ENCODE results near the gene HOOK2. TPM values are rescaled to one million over a fixed set of nuclear protein-coding genes. Genes with fewer than 3 reads are reported as not detected.

HOOK2 gene
- total and polyA plus RNA-seq, 2 donors from 2014 or later = 41.8 to 58.1 TPM

GRCh38 chr19:12767150-12767549 lies 8.2 kb downstream of the HOOK2 start:
- no peak overlapping the region for H3K4me3 ChIP-seq (ENCODE audit: low read length in 3 of 3)
- H3K9ac ChIP-seq (ENCODE audit: low read length in 3 of 3) = no peak overlapping the region
- FAIRE-seq (no peak), DNase-seq (peak in 1 of 5 donors; percentile 60)
- no peak overlapping the region for H3K27ac ChIP-seq (ENCODE audit: low read depth in 2 of 2, low read length in 2 of 2)
- H3K9me3 ChIP-seq (ENCODE audit: control insufficient read depth in 2 of 3, insufficient read depth in 1 of 3, low read length in 3 of 3) = no peaks in the 10 kb centered on the region
- intact Hi-C loops (cut with DNase I) = no loop called here
- H3K27me3 ChIP-seq (ENCODE audit: control insufficient read depth, insufficient read depth, low read length) = no peaks in the 10 kb centered on the region
- H3K4me1 ChIP-seq (ENCODE audit: control insufficient read depth in 2 of 3, insufficient read depth in 2 of 3, low read depth in 1 of 3, low read length in 3 of 3) = no peaks in the 10 kb centered on the region
- TF ChIP-seq CTCF (IDR thresholded peaks at IDR 0.05; ENCODE audit: borderline replicate concordance, extremely low read depth, insufficient read depth) = no peak
- H3K36me3 ChIP-seq (ENCODE audit: control insufficient read depth in 2 of 3, insufficient read depth in 3 of 3, low read length in 3 of 3) = peaks cover 0 to 29% (median 5%) of the 10 kb centered on the region in 3 donors

- TF ChIP-seq CTCF (IDR thresholded peaks at IDR 0.05; ENCODE audit: borderline replicate concordance, extremely low read depth, insufficient read depth) = peak; percentile 93
- H3K27me3 ChIP-seq (ENCODE audit: control insufficient read depth, insufficient read depth, low read length) = no peaks in the 10 kb centered on the region
- no peak overlapping the region for H3K9ac ChIP-seq (ENCODE audit: low read length in 3 of 3)
- no peaks in the 10 kb centered on the region for H3K9me3 ChIP-seq (ENCODE audit: control insufficient read depth in 2 of 3, insufficient read depth in 1 of 3, low read length in 3 of 3)
- H3K27ac ChIP-seq (ENCODE audit: low read depth in 2 of 2, low read length in 2 of 2) = no peak overlapping the region
- peak overlapping the region in 1 of 3 donors; percentile 45 for H3K4me3 ChIP-seq (ENCODE audit: low read length in 3 of 3)
- intact Hi-C loops (cut with DNase I) = no loop called here
- peaks cover 0 to 29% (median 5%) of the 10 kb centered on the region in 3 donors for H3K36me3 ChIP-seq (ENCODE audit: control insufficient read depth in 2 of 3, insufficient read depth in 3 of 3, low read length in 3 of 3)
- no peaks in the 10 kb centered on the region for H3K4me1 ChIP-seq (ENCODE audit: control insufficient read depth in 2 of 3, insufficient read depth in 2 of 3, low read depth in 1 of 3, low read length in 3 of 3)
- FAIRE-seq (no peak), DNase-seq (peak; percentile 88 to 96 (median 91))
Measured at GRCh38 chr19:12766051-12766521, 9.3 kb downstream of the HOOK2 start.

DNA sequence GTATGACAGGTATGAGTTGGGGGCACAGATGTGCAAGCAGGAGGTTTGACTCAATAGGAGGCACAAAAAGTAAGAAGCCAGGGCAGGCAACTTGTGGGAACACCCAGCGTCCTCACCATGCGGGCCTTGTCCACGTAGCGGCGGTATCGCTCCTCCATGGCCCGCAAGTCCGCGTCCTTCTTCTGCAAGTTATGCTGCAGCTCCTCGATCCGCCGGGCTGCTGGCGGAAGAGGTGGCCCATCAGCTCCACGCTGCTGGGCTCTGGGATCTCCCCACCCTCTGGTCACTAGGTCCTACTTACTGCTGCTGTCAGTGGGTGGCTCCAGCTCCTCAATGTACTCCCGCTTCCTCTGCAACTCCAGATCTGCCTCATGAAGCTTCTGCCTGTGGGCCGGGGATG lies 10.7 kb downstream of the HOOK2 start:
- Histone ChIP-seq H3K4me1 (ENCODE audit: control insufficient read depth in 2 of 3, insufficient read depth in 2 of 3, low read depth in 1 of 3, low read length in 3 of 3) (no peaks in the 10 kb centered on the region), H3K9ac (ENCODE audit: low read length in 3 of 3) (no peak overlapping the region), H3K27me3 (ENCODE audit: control insufficient read depth, insufficient read depth, low read length) (no peaks in the 10 kb centered on the region), H3K27ac (ENCODE audit: low read depth in 2 of 2, low read length in 2 of 2) (no peak overlapping the region), H3K4me3 (ENCODE audit: low read length in 3 of 3) (no peak overlapping the region), H3K9me3 (ENCODE audit: control insufficient read depth in 2 of 3, insufficient read depth in 1 of 3, low read length in 3 of 3) (no peaks in the 10 kb centered on the region), H3K36me3 (ENCODE audit: control insufficient read depth in 2 of 3, insufficient read depth in 3 of 3, low read length in 3 of 3) (peaks cover 0 to 26% (median 5%) of the 10 kb centered on the region in 3 donors)
- intact Hi-C loops (cut with DNase I) = loop anchor here (5.0 kb wide), 1 partner anchor 78 kb away; no protein-coding TSS in a partner anchor
- TF ChIP-seq CTCF (IDR thresholded peaks at IDR 0.05; ENCODE audit: borderline replicate concordance, extremely low read depth, insufficient read depth) = no peak
- DNase-seq (peak in 1 of 5 donors; percentile 59), FAIRE-seq (no peak)

DNA sequence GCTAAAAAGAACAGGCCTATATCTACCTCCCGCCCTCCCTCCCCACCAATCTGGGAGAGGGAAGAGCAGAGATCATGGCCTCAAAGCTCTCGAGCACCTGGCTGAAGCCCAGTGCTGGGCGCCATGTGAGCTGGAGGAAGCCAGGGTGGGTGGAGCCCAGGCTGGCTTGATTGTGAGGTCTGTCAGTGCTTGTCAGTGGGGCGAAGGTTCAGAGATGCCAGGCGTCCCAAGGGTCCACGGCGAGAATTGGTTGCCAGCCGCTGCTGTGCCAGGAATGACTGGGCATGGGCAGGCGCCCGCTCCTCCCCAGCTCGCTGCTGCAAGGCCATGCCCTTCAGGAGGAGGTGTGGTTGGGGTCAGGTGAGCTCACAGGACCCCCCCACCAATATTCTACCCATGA lies 12.3 kb downstream of the HOOK2 start:
- peaks cover 0 to 22% (median 5%) of the 10 kb centered on the region in 3 donors for H3K36me3 ChIP-seq (ENCODE audit: control insufficient read depth in 2 of 3, insufficient read depth in 3 of 3, low read length in 3 of 3)
- no peak overlapping the region for H3K4me3 ChIP-seq (ENCODE audit: low read length in 3 of 3)
- no peak overlapping the region for H3K9ac ChIP-seq (ENCODE audit: low read length in 3 of 3)
- DNase-seq = peak in 1 of 5 donors; percentile 66
- H3K27ac ChIP-seq (ENCODE audit: low read depth in 2 of 2, low read length in 2 of 2) = no peak overlapping the region
- intact Hi-C loops (cut with DNase I) = loop anchor here (5.0 kb wide), 1 partner anchor 79 kb away; no protein-coding TSS in a partner anchor
- no peaks in the 10 kb centered on the region for H3K4me1 ChIP-seq (ENCODE audit: control insufficient read depth in 2 of 3, insufficient read depth in 2 of 3, low read depth in 1 of 3, low read length in 3 of 3)
- TF ChIP-seq CTCF (IDR thresholded peaks at IDR 0.05; ENCODE audit: borderline replicate concordance, extremely low read depth, insufficient read depth) = no peak
- no peak for FAIRE-seq
- H3K9me3 ChIP-seq (ENCODE audit: control insufficient read depth in 2 of 3, insufficient read depth in 1 of 3, low read length in 3 of 3) = no peaks in the 10 kb centered on the region
- no peaks in the 10 kb centered on the region for H3K27me3 ChIP-seq (ENCODE audit: control insufficient read depth, insufficient read depth, low read length)
